ENCODE results near the gene TBCD. TPM values are rescaled to one million over a fixed set of nuclear protein-coding genes. Genes with fewer than 3 reads are reported as not detected.

The TBCD gene
- total RNA-seq, 4 donors from 2014 or later, result 30.5 to 94.3 (median 51.8) TPM

- DNase-seq (ENCODE audit: low spot score), result no peak
- ATAC-seq (ENCODE audit: low FRiP score), result peak; percentile 85
- TF ChIP-seq CTCF (IDR thresholded peaks at IDR 0.05), result no peak
These were observed 52.8 kb downstream of the TBCD start for GRCh38 chr17:82804442-82805191.

- no peak for TF ChIP-seq CTCF (IDR thresholded peaks at IDR 0.05)
These were observed 53.4 kb downstream of the TBCD start for GRCh38 chr17:82805254-82805653.

GRCh38 chr17:82805823-82806222 lies 54.0 kb downstream of the TBCD start:
- no peak for TF ChIP-seq CTCF (IDR thresholded peaks at IDR 0.05)
- no peak for DNase-seq (ENCODE audit: low spot score)
- no peak for ATAC-seq (ENCODE audit: low FRiP score)

More at GRCh38 chr17:82805254-82805653, 53.4 kb downstream of the TBCD start:
- DNase-seq (ENCODE audit: low spot score) (no peak), ATAC-seq (ENCODE audit: low FRiP score) (no peak)

GRCh38 chr17:82806645-82807044 lies 54.8 kb downstream of the TBCD start:
- DNase-seq (ENCODE audit: low spot score) (no peak), ATAC-seq (ENCODE audit: low FRiP score) (no peak)
- no peak for TF ChIP-seq CTCF (IDR thresholded peaks at IDR 0.05)

- DNase-seq (ENCODE audit: low spot score), result no peak
- TF ChIP-seq CTCF (IDR thresholded peaks at IDR 0.05), result no peak
- no peak for ATAC-seq (ENCODE audit: low FRiP score)
These were observed 55.2 kb downstream of the TBCD start for GRCh38 chr17:82807101-82807500.

GRCh38 chr17:82807562-82807961 lies 55.7 kb downstream of the TBCD start:
- ATAC-seq (ENCODE audit: low FRiP score), result no peak
- no peak for TF ChIP-seq CTCF (IDR thresholded peaks at IDR 0.05)
- DNase-seq (ENCODE audit: low spot score), result no peak

- no peak for TF ChIP-seq CTCF (IDR thresholded peaks at IDR 0.05)
- DNase-seq (ENCODE audit: low spot score) (no peak), ATAC-seq (ENCODE audit: low FRiP score) (no peak)
These were observed 56.1 kb downstream of the TBCD start for GRCh38 chr17:82808006-82808405.

Data from omental fat pad (tissue), 4 donors.